Activated CD8-positive, alpha-beta memory T cell treated with anti-CD3 and anti-CD28 coated beads for 1 hour (primary cell): ENCODE data around the gene UBXN7.
"Not testable (repeated sequence)": the region's sequence is repeated elsewhere in the genome, so short reads cannot be mapped to it uniquely, and the experiment has no call there.

Experiments used
- DNase-seq, 2 donors: peaks; one replicate each; pipeline ENCODE4 v3.0.0-alpha.2; 2020; ENCODE audit warnings: low read depth in 1 of 2; ENCODE audit errors: extremely low read depth in 1 of 2

The UBXN7 gene, protein sequence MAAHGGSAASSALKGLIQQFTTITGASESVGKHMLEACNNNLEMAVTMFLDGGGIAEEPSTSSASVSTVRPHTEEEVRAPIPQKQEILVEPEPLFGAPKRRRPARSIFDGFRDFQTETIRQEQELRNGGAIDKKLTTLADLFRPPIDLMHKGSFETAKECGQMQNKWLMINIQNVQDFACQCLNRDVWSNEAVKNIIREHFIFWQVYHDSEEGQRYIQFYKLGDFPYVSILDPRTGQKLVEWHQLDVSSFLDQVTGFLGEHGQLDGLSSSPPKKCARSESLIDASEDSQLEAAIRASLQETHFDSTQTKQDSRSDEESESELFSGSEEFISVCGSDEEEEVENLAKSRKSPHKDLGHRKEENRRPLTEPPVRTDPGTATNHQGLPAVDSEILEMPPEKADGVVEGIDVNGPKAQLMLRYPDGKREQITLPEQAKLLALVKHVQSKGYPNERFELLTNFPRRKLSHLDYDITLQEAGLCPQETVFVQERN

GRCh38 chr3:196432137-196432879 is at the start of gene UBXN7:
UBXN7 (minus strand) TSS chr3:196432427; CDS start chr3:196432399, 28 bp downstream.
- DNase-seq = peak; percentile 88 to 97

- no peak for DNase-seq
Measured at GRCh38 chr3:196477678-196478077, 45.5 kb upstream of the UBXN7 start.

DNA sequence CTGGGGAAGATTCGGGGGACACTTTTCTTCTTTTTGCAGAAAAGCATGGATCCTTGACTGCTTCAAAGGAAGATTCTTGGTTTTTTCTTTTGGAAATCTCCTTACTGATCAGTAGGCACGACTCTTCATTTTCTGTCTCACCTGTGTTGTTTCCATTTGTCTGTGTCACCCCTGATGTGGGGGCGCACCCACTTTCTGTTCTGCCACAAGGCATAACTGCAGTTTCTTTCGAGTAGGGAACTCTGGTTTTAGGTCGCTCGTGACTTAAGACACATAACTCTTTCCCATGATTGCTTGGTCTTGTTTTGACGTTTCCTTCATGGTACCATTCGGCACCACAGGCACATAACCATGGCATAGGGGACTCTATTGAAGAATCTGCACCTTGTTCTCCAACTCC is 40.1 kb upstream of the UBXN7 start:
- DNase-seq = no peak

DNA sequence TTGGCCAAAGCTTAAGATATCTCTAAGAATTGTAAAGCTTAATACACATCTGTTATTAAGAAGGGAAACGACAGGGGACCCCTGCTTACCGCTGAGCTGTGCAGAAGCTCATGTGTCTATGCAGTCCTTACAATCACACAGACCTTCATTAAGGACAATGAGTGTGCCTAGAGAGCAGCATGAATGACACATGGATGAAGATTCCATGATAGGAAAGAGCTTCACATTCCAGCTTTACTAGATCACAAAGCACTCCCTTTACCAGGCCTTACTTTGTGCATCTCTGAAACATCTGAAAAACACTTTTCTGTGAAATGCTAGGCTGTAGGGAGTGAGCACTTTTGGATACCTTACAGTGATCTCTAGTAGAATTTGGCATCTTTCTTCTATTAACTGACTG is 39.3 kb upstream of the UBXN7 start:
- DNase-seq = no peak

DNA sequence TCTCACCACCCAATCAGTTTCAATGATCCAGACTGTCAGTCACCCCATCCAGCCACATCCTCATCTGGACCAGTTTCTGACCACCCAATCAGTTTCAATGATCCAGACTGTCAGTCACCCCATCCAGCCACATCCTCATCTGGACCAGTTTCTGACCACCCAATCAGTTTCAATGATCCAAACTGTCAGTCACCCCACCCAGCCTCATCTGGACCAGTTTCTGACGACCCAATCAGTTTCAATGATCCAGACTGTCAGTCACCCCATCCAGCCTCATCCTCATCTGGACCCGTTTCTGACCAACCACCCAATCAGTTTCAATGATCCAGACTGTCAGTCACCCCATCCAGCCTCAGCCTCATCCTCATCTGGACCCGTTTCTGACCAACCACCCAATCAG is 38.0 kb upstream of the UBXN7 start:
- DNase-seq = not testable (repeated sequence)

- DNase-seq = no peak
Measured at GRCh38 chr3:196463804-196464203, 31.6 kb upstream of the UBXN7 start.

DNA sequence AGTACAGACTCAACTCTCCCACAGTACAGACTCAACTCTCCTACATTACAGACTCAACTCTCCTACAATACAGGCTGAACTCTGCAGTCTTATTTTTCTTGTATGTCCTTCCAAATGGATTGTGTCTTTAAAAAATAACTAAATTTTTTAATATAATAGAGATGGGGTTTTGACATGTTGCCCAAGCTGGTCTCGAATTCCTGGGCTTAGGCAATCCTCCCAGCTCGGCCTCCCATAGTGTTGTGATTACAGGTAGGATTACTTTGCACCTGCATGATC is 31.2 kb upstream of the UBXN7 start:
- no peak for DNase-seq

GRCh38 chr3:196462680-196463477 is 30.7 kb upstream of the UBXN7 start:
- DNase-seq = not testable (repeated sequence)

DNA sequence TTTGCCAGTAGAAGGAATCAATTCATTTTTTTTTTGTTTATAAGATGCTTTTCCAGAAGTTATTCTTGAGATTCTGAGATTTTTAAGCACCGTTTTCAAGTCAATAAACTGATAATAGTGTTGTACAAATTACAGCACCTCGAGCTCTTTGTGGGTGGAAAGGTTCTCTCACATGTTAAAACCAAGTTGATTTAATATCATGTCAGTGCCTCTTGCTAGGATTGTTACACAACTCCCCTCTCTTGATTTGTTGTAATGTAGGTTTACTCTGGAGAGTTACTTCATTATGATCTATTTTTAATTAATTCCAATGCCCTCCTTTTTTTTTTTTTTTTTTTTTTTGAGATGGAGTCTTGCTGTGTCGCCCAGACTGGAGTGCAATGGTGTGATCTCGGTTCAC is 25.8 kb upstream of the UBXN7 start:
- DNase-seq = no peak

DNA sequence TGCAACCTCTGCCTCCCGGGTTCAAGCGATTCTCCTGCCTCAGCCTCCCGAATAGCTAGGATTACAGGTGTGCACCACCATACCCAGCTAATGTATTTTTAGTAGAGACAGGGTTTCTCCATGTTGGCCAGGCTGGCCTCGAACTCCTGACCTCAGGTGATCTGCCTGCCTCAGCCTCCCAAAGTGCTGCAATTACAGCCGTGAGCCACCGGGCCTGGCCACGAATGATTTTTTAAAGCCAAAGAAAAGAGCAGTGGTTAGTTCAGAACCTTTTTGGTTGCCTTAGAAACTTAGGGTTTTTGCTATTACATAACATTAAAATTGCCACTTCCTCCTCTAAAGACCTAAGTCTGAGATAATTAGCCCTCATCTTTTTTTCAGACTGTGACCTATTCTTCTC is 25.2 kb upstream of the UBXN7 start:
- not testable (repeated sequence) for DNase-seq

- no peak for DNase-seq
Measured at GRCh38 chr3:196454935-196455334, 22.7 kb upstream of the UBXN7 start.

GRCh38 chr3:196445391-196445790 is 13.2 kb upstream of the UBXN7 start:
- DNase-seq = not testable (repeated sequence)

- DNase-seq = no peak
Measured at GRCh38 chr3:196444500-196444894, 12.3 kb upstream of the UBXN7 start.

- DNase-seq = no peak
Measured at GRCh38 chr3:196440696-196441095, 8.5 kb upstream of the UBXN7 start.

- DNase-seq = no peak
Measured at GRCh38 chr3:196440041-196440537, 7.9 kb upstream of the UBXN7 start.

DNA sequence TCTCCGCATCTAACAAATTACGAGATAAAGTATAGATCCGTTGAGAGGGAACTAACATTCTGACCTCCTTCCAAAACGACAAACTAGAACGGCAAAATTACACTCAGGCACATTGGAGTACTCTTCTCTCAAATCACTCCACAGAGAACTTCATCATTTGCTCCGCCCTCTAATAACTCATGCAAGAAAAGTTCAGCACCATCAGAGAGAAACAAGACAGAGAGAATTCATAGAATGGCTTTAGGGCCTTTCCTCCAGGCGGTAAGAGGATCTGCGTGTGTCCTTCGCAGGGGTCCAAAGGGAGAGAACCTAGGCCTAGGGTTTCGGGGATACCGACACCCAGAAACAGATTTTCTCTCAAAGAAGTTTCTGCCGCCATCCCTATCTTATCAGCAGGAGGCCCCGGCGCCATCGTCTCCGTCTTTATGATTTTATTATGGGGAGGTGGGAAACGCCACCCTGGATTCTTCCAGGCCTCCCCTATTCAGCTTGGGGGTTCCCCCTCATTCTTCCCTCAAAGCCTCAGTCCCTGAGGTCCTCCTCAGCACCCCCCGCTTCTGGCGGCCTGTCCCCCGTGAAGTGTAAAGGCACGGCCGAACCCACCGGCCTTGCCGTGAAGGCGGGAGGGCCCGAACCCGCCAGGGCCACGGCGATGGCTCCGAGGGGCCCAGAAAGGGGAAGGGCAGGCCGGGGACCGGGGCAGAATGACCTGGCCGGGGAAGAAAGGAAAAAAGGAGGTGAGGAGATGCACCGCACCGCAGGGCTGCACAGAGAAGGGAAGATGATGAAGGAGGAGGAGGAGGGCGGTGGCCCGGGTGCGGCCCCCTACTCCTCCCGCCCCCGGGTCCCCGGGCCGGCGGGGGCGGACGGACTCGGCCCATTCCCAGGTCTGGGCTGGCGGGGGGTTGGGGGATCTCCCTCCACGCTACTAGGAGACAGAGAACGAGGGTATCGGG is 768 bp downstream of the UBXN7 start:
- DNase-seq = no peak

DNA sequence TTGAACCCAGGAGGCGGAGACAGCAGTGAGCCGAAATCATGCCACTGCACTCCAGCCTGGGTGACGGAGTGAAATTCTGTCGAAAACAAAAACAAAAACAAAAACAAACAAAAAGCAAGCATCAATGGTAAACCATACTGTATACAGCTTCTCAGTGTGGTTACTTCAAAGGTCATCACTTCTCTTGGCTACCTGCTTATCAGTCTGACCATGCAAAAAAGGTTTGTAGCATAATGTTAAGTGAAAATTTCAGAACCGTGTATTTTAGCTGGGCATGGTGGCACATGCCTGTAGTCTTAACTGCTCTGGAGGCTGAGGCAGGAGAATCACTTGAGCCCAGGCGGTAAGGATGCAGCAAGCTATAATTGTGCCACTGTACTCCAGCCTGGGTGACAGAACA is 4.2 kb downstream of the UBXN7 start:
- DNase-seq = no peak

DNA sequence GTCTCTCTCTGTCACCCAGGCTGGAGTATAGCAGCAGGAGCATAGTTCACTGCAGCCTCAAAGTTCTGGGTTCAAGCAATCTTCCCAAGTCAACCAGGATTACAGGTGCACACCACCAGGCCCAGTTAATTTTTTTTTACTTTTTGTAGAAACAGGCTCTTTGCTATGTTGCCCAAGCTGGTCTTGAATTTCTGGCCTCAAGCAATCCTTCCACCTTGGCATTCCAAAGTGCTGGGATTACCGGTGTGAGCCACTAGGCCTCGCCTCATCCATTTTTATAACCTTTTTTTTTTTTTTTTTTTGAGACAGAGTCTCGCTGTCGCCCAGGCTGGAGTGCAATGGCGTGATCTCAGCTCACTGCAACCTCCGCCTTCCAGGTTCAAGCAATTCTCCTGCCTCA is 7.8 kb downstream of the UBXN7 start:
- not testable (repeated sequence) for DNase-seq

- DNase-seq = no peak
Measured at GRCh38 chr3:196423044-196423781, 9.0 kb downstream of the UBXN7 start.
